ENCODE results near the gene FADD. TPM values are rescaled to one million over a fixed set of nuclear protein-coding genes. Genes with fewer than 3 reads are reported as not detected.

The FADD gene
- total and polyA plus RNA-seq, 5 donors from 2014 or later, result 12.0 to 33.5 (median 15.8) TPM

DNA sequence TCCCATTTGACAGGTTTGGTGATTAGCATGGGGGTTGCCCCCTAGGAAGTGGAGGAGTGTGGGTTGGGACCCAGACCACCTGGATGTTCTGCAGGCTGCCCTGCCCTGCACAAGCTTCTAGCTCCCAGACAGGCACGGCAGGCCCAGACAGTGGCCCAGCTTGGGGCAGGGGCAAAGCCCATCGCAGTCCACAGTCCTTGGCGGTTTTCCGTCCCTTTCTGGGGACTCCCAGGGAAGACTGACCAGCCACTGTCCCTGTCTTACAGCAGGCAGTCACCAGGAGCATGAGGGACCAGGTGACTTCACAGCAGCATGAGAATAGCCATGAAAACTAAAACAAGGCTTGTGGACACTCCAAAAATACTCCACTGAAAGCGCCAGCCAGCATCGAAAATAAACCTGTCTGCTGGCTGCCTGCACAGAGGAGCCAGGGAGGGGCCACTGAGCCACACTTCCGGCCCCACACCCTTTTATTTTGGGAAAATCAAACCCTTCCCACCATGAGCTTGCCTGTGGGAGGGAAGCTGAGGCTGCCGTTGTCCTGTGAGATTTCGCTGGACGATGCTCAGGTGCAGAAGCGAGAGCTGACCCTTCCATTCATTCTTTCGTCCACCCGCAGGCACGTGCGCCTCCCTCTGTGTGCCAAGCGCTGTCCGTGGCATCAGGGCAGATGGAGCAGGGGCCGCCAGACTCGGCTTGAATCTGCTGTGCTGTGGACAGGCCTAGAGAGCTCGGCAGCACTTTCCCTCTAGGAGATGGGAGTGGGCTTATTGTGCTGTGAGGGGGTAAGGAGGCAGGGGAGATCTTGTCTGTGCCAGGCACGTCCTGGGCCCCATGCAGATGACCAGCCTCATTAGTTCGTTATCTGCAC lies 28.0 kb downstream of the FADD start:
- H3K9me3 Mint-ChIP-seq, result peaks cover 0 to 1% (median 0%) of the 10 kb centered on the region in 7 donors
- H3K27me3 ChIP-seq (ENCODE audit: control insufficient read depth, insufficient read depth, low read length), result no peaks in the 10 kb centered on the region
- no peak overlapping the region for H3K4me3 Mint-ChIP-seq
- H3K27ac ChIP-seq (ENCODE audit: insufficient read depth, low read length, poor library complexity, severe bottlenecking), result no peak overlapping the region
- peaks cover 14% of the 10 kb centered on the region for H3K27me3 Mint-ChIP-seq
- peaks cover 0 to 2% of the 10 kb centered on the region in 2 experiments for H3K9me3 ChIP-seq (ENCODE audit: control insufficient read depth in 2 of 2, low read length in 2 of 2)
- no peaks in the 10 kb centered on the region for H3K36me3 Mint-ChIP-seq
- no peak for DNase-seq
- ATAC-seq (ENCODE audit: low read depth in 2 of 2), result no peak
- H3K4me1 Mint-ChIP-seq, result no peaks in the 10 kb centered on the region
- no peak overlapping the region for H3K27ac Mint-ChIP-seq
- no peaks in the 10 kb centered on the region for H3K4me1 ChIP-seq (ENCODE audit: control insufficient read depth, insufficient read depth, low read length, poor library complexity, severe bottlenecking)
- no peaks in the 10 kb centered on the region for H3K36me3 ChIP-seq (ENCODE audit: control insufficient read depth, insufficient read depth, low read length)
- H3K4me3 ChIP-seq (ENCODE audit: low read depth, low read length), result no peak overlapping the region

DNA sequence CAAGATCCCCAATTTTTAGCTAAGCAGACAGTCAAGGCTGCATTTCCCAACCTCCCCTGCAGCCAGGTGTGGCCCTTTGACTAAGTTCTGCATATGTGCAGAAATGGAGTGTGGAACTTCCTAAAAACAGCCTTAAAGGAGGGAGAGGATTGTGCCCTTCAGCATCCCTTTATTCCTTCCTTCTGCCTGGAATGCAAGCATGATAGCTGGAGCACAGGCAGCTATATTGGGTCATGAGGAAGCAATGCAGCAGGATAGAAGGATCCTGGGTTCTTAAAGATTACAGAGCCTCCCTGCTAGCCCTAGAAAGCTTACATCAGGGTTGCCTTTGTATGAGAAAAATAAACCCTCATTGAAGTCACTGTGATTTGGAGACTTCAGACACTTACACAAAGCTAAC lies 29.9 kb downstream of the FADD start:
- no peak for DNase-seq
- Mint-ChIP-seq H3K9me3 (peaks cover 0 to 1% (median 0%) of the 10 kb centered on the region in 7 donors), H3K27ac (no peak overlapping the region), H3K4me3 (no peak overlapping the region), H3K27me3 (peaks cover 5% of the 10 kb centered on the region), H3K36me3 (no peaks in the 10 kb centered on the region), H3K4me1 (no peaks in the 10 kb centered on the region)
- Histone ChIP-seq H3K4me3 (ENCODE audit: low read depth, low read length) (no peak overlapping the region), H3K27me3 (ENCODE audit: control insufficient read depth, insufficient read depth, low read length) (no peaks in the 10 kb centered on the region), H3K27ac (ENCODE audit: insufficient read depth, low read length, poor library complexity, severe bottlenecking) (no peak overlapping the region), H3K4me1 (ENCODE audit: control insufficient read depth, insufficient read depth, low read length, poor library complexity, severe bottlenecking) (no peaks in the 10 kb centered on the region), H3K9me3 (ENCODE audit: control insufficient read depth in 2 of 2, low read length in 2 of 2) (peaks cover 0 to 2% of the 10 kb centered on the region in 2 experiments), H3K36me3 (ENCODE audit: control insufficient read depth, insufficient read depth, low read length) (no peaks in the 10 kb centered on the region)
- no peak for ATAC-seq (ENCODE audit: low read depth in 2 of 2)

DNA sequence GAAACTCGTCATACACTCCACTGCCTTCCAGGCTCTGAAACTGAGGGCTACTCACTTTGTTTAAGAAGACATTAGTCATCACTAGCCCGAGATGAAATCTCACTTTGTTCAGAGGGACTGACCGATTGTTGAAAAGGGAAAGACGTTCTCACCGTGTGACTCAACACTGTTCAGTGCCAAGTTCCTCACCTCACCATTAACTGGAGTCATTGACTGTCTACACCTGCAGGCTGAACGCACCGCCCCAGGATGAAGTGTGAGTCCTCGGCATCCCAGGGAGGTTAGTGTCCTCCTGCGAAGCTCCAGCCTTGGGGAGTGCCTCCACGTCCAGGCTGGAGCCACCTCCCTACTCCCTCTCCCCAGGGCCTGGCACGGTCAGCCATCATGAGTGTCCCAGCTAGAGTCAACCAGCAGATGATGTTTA lies 30.4 kb downstream of the FADD start:
- H3K36me3 Mint-ChIP-seq, result no peaks in the 10 kb centered on the region
- H3K27ac Mint-ChIP-seq, result no peak overlapping the region
- H3K4me1 Mint-ChIP-seq, result no peaks in the 10 kb centered on the region

DNA sequence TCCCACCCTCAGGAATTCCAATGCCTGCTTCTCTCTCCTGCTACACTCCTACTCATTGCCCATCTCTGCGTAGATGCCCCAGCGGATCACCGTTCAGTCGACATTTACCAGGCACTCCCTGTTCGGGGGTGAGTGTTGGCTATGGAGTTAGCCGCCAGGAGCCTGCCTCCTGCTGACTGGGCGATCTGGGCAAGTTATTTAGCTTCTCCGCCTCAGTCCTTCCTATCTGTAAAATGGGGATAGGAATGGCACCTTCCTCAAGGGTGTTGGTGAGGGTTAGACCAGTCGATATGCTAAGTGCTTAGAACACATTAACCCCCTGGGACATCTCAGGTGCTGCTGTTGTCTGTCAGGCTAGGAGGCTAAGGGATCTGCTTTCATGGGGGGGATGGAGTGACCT lies 30.9 kb downstream of the FADD start:
- H3K27ac ChIP-seq (ENCODE audit: insufficient read depth, low read length, poor library complexity, severe bottlenecking), result no peak overlapping the region
- DNase-seq (no peak), ATAC-seq (ENCODE audit: low read depth in 2 of 2) (no peak)
- Mint-ChIP-seq H3K27me3 (peaks cover 4% of the 10 kb centered on the region), H3K27ac (no peak overlapping the region), H3K36me3 (no peaks in the 10 kb centered on the region), H3K4me3 (no peak overlapping the region), H3K4me1 (no peaks in the 10 kb centered on the region), H3K9me3 (peaks cover 0 to 1% (median 0%) of the 10 kb centered on the region in 7 donors)
- H3K4me1 ChIP-seq (ENCODE audit: control insufficient read depth, insufficient read depth, low read length, poor library complexity, severe bottlenecking), result no peaks in the 10 kb centered on the region
- H3K27me3 ChIP-seq (ENCODE audit: control insufficient read depth, insufficient read depth, low read length), result no peaks in the 10 kb centered on the region
- H3K9me3 ChIP-seq (ENCODE audit: control insufficient read depth in 2 of 2, low read length in 2 of 2), result peaks cover 0 to 2% of the 10 kb centered on the region in 2 experiments
- no peaks in the 10 kb centered on the region for H3K36me3 ChIP-seq (ENCODE audit: control insufficient read depth, insufficient read depth, low read length)
- H3K4me3 ChIP-seq (ENCODE audit: low read depth, low read length), result no peak overlapping the region

More for the DNA sequence above, 30.4 kb downstream of the FADD start:
- no peaks in the 10 kb centered on the region for H3K36me3 ChIP-seq (ENCODE audit: control insufficient read depth, insufficient read depth, low read length)
- no peaks in the 10 kb centered on the region for H3K4me1 ChIP-seq (ENCODE audit: control insufficient read depth, insufficient read depth, low read length, poor library complexity, severe bottlenecking)
- H3K27ac ChIP-seq (ENCODE audit: insufficient read depth, low read length, poor library complexity, severe bottlenecking), result no peak overlapping the region
- H3K27me3 ChIP-seq (ENCODE audit: control insufficient read depth, insufficient read depth, low read length), result no peaks in the 10 kb centered on the region
- Mint-ChIP-seq H3K4me3 (no peak overlapping the region), H3K9me3 (peaks cover 0 to 1% (median 0%) of the 10 kb centered on the region in 7 donors), H3K27me3 (peaks cover 4% of the 10 kb centered on the region)
- no peak for DNase-seq
- ATAC-seq (ENCODE audit: low read depth in 2 of 2), result no peak
- H3K9me3 ChIP-seq (ENCODE audit: control insufficient read depth in 2 of 2, low read length in 2 of 2), result peaks cover 0 to 2% of the 10 kb centered on the region in 2 experiments
- H3K4me3 ChIP-seq (ENCODE audit: low read depth, low read length), result no peak overlapping the region

DNA sequence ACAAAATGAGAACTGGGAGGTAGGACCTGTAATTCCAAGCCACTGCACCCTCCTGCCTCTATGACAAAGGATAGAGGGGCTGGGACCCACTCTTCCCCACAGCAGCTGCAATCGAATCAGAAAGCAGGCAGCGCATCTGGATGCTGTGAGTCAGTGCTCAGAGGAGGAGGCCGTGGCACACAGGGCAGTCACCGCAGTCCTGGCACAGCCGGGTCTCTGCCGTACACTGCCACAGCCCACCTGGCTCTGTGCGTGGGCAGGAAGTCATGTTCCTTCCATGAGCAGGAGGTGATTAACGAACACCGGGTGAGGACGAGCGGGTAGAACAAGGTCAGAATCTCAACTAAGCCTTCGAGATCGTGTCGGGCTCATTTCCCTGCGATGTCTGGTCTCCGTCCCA lies 37.2 kb downstream of the FADD start:
- Mint-ChIP-seq H3K27me3 (peaks cover 5% of the 10 kb centered on the region), H3K9me3 (no peaks in the 10 kb centered on the region), H3K4me3 (no peak overlapping the region), H3K36me3 (no peaks in the 10 kb centered on the region), H3K27ac (no peak overlapping the region), H3K4me1 (peaks cover 0 to 2% (median 0%) of the 10 kb centered on the region in 4 donors)
- Histone ChIP-seq H3K4me3 (ENCODE audit: low read depth, low read length) (no peak overlapping the region), H3K36me3 (ENCODE audit: control insufficient read depth, insufficient read depth, low read length) (no peaks in the 10 kb centered on the region), H3K9me3 (ENCODE audit: control insufficient read depth in 2 of 2, low read length in 2 of 2) (no peaks in the 10 kb centered on the region), H3K4me1 (ENCODE audit: control insufficient read depth, insufficient read depth, low read length, poor library complexity, severe bottlenecking) (no peaks in the 10 kb centered on the region), H3K27ac (ENCODE audit: insufficient read depth, low read length, poor library complexity, severe bottlenecking) (no peak overlapping the region), H3K27me3 (ENCODE audit: control insufficient read depth, insufficient read depth, low read length) (no peaks in the 10 kb centered on the region)
- DNase-seq, result no peak
- ATAC-seq (ENCODE audit: low read depth in 2 of 2), result no peak

DNA sequence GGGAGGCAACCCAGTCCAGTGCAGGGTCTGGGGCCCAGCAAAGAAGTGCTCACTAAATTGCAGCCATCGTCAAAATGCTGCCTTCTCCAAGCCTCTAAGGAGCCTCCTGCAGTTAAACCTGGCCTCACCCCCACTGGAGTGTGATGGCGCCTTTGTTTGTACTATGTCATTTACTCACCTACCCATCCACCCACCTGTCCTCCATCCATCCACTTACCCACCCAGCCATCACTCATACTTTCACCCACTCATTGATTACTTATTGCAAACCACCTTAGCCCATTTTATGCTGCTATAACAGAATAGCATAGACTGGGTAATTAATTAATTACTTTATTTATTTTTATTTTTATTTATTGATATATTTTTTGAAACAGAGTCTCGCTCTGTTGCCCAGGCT lies 38.6 kb downstream of the FADD start:
- Mint-ChIP-seq H3K36me3 (no peaks in the 10 kb centered on the region), H3K27ac (no peak overlapping the region), H3K9me3 (peaks cover 0 to under 1% (median 0%) of the 10 kb centered on the region in 7 donors), H3K4me3 (no peak overlapping the region), H3K4me1 (peaks cover 0 to 2% (median 0%) of the 10 kb centered on the region in 4 donors), H3K27me3 (peaks cover 5% of the 10 kb centered on the region)
- Histone ChIP-seq H3K4me3 (ENCODE audit: low read depth, low read length) (no peak overlapping the region), H3K36me3 (ENCODE audit: control insufficient read depth, insufficient read depth, low read length) (no peaks in the 10 kb centered on the region), H3K27me3 (ENCODE audit: control insufficient read depth, insufficient read depth, low read length) (no peaks in the 10 kb centered on the region), H3K9me3 (ENCODE audit: control insufficient read depth in 2 of 2, low read length in 2 of 2) (no peaks in the 10 kb centered on the region), H3K27ac (ENCODE audit: insufficient read depth, low read length, poor library complexity, severe bottlenecking) (no peak overlapping the region), H3K4me1 (ENCODE audit: control insufficient read depth, insufficient read depth, low read length, poor library complexity, severe bottlenecking) (no peaks in the 10 kb centered on the region)
- DNase-seq (no peak), ATAC-seq (ENCODE audit: low read depth in 2 of 2) (no peak)

DNA sequence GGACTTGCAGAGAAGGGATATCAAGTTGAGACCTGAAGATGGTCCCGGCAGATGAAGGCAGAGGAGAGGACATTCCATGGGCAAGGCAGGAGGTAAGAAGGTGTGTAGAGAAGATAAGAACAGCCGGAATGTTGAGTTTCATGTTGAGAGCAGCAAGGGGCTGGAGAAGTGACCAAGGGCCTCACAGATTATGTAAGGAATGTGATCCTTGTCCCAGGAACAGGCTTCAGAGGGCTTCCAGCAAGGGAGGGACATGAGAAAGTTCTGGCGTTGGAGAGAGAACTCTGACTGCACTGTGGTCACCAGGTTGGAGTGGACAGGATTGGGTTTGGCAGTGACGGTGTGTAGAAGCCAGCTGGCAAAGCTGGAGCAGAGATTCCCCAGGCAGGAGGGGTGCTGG lies 39.8 kb downstream of the FADD start:
- Histone ChIP-seq H3K4me3 (ENCODE audit: low read depth, low read length) (no peak overlapping the region), H3K9me3 (ENCODE audit: control insufficient read depth in 2 of 2, low read length in 2 of 2) (no peaks in the 10 kb centered on the region), H3K36me3 (ENCODE audit: control insufficient read depth, insufficient read depth, low read length) (no peaks in the 10 kb centered on the region), H3K27me3 (ENCODE audit: control insufficient read depth, insufficient read depth, low read length) (no peaks in the 10 kb centered on the region), H3K27ac (ENCODE audit: insufficient read depth, low read length, poor library complexity, severe bottlenecking) (no peak overlapping the region), H3K4me1 (ENCODE audit: control insufficient read depth, insufficient read depth, low read length, poor library complexity, severe bottlenecking) (no peaks in the 10 kb centered on the region)
- Mint-ChIP-seq H3K9me3 (peaks cover 0 to 2% (median 0%) of the 10 kb centered on the region in 7 donors), H3K27me3 (peaks cover 5% of the 10 kb centered on the region), H3K36me3 (no peaks in the 10 kb centered on the region), H3K27ac (no peak overlapping the region), H3K4me1 (peaks cover 0 to 2% (median 0%) of the 10 kb centered on the region in 4 donors), H3K4me3 (no peak overlapping the region)
- ATAC-seq (ENCODE audit: low read depth in 2 of 2) (no peak), DNase-seq (no peak)

Data from CD4-positive, CD25-positive, alpha-beta regulatory T cell (primary cell).